SK-N-SH (cell line): ENCODE data around the gene UBE2R2.

Source experiments
- EP300 ChIP-seq, 2 experiments: IDR thresholded peaks; 2 replicates each; pipeline versions ENCODE4 v1.4.0 to v1.6.1; 2012; ENCODE audit warnings: borderline replicate concordance in 1 of 2, low read depth in 1 of 2, low read length in 1 of 2
- FOXJ3 ChIP-seq: sonication (generic); formaldehyde crosslinking; IDR thresholded peaks from 2 replicates; pipeline ENCODE4 v1.5.1; 2020; ENCODE audit warnings: mild to moderate bottlenecking, missing genetic modification reagents
- GATA2 ChIP-seq: sonication (generic); formaldehyde crosslinking; IDR thresholded peaks from 2 replicates; pipeline ENCODE4 v1.5.0; 2020; ENCODE audit warnings: mild to moderate bottlenecking, missing genetic modification reagents
- JUND ChIP-seq: IDR thresholded peaks from 2 replicates; pipeline ENCODE4 v1.4.0; 2012
- MAX ChIP-seq: IDR thresholded peaks from 2 replicates; pipeline ENCODE4 v1.4.0; 2012; ENCODE audit warnings: low read depth
- MEF2A ChIP-seq: IDR thresholded peaks from 2 replicates; pipeline ENCODE4 v1.4.0; 2012; ENCODE audit warnings: low read depth, borderline replicate concordance
- RAD21 ChIP-seq: IDR thresholded peaks from 2 replicates; pipeline ENCODE4 v1.6.1; 2012; ENCODE audit warnings: mild to moderate bottlenecking, low read length
- RCOR1 ChIP-seq: fragments of 150-350 bp; IDR thresholded peaks from 2 replicates; pipeline ENCODE4 v1.6.1; 2017; ENCODE audit warnings: antibody characterized with exemption, low read length
- RFX5 ChIP-seq: IDR thresholded peaks from 2 replicates; pipeline ENCODE4 v1.6.1; 2012; ENCODE audit warnings: mild to moderate bottlenecking, improper control_type of control experiment, low read length
- SIN3A ChIP-seq: IDR thresholded peaks from 2 replicates; pipeline ENCODE4 v1.6.1; 2012; ENCODE audit warnings: low read depth, mild to moderate bottlenecking, low read length, moderate library complexity, borderline replicate concordance
- TAF1 ChIP-seq: IDR thresholded peaks from 2 replicates; pipeline ENCODE4 v1.6.1; 2012; ENCODE audit warnings: low read depth, mild to moderate bottlenecking, low read length, moderate library complexity, borderline replicate concordance
- USF2 ChIP-seq: fragments of 150-350 bp; IDR thresholded peaks from 2 replicates; pipeline ENCODE4 v1.6.1; 2017; ENCODE audit warnings: antibody characterized with exemption, low read length, low read depth, borderline replicate concordance
- TF ChIP-seq, protein P1 (sequence below): fragments of 200-600 bp; sonication (generic); IDR thresholded peaks from 2 replicates; pipeline ENCODE4 v1.6.1; 2017; ENCODE audit warnings: antibody characterized with exemption, mild to moderate bottlenecking, moderate library complexity

- TF ChIP-seq, protein P1, sequence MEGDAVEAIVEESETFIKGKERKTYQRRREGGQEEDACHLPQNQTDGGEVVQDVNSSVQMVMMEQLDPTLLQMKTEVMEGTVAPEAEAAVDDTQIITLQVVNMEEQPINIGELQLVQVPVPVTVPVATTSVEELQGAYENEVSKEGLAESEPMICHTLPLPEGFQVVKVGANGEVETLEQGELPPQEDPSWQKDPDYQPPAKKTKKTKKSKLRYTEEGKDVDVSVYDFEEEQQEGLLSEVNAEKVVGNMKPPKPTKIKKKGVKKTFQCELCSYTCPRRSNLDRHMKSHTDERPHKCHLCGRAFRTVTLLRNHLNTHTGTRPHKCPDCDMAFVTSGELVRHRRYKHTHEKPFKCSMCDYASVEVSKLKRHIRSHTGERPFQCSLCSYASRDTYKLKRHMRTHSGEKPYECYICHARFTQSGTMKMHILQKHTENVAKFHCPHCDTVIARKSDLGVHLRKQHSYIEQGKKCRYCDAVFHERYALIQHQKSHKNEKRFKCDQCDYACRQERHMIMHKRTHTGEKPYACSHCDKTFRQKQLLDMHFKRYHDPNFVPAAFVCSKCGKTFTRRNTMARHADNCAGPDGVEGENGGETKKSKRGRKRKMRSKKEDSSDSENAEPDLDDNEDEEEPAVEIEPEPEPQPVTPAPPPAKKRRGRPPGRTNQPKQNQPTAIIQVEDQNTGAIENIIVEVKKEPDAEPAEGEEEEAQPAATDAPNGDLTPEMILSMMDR, result peak; percentile 40
- TF ChIP-seq JUND (no peak; the same call in 1 of the 2 replicates), RFX5 (no peak), GATA2 (CRISPR knock-in tag) (no peak), MEF2A (no peak), EP300 (IDR thresholded peaks at IDR 0.05; ENCODE audit: borderline replicate concordance in 1 of 2, low read depth in 1 of 2, low read length in 1 of 2) (no peak), RAD21 (no peak), FOXJ3 (no peak), USF2 (no peak), SIN3A (peak; percentile 17; the same call in 1 of the 2 replicates), MAX (no peak), TAF1 (peak; percentile 68; the same call in 1 of the 2 replicates), RCOR1 (no peak)
These were observed 587 bp downstream of the UBE2R2 start for GRCh38 chr9:33817327-33818166.
